ENCODE results near the gene ALAS1. TPM values are rescaled to one million over a fixed set of nuclear protein-coding genes. Genes with fewer than 3 reads are reported as not detected.
A peak's percentile ranks its signal among the peaks of the same experiment; 100 is the strongest.
"Not testable (repeated sequence)": the region's sequence is repeated elsewhere in the genome, so short reads cannot be mapped to it uniquely, and the experiment has no call there.

The ALAS1 gene
- total RNA-seq (30.4 TPM), polyA plus RNA-seq (ENCODE audit: insufficient read depth in 1 of 8, insufficient read length in 8 of 8, low replicate concordance in 1 of 8) (10 to 100 TPM; 26.4 to 35.4 (median 31.1) TPM)
- long read RNA-seq, donor 1, partial matches to known transcripts, result 0 of 4 reads
- long read RNA-seq, donor 1, other reads (novel, unspliced or antisense), result 0 of 4 reads
- long read RNA-seq, donor 2, partial matches to known transcripts, result 0 of 1 reads
- long read RNA-seq, donor 2, other reads (novel, unspliced or antisense), result 0 of 1 reads
- long read RNA-seq, donor 3, transcript ALAS1-204 (11 exons, 2,125 nt), result major isoform, 9 of 23 reads
- long read RNA-seq, donor 3, partial matches to known transcripts, result 10 of 23 reads
- long read RNA-seq, donor 3, other reads (novel, unspliced or antisense), result 0 of 23 reads
- long read RNA-seq, donor 4, transcript ALAS1-204 (11 exons, 2,125 nt), result major isoform, 7 of 10 reads
- long read RNA-seq, donor 4, partial matches to known transcripts, result 0 of 10 reads
- long read RNA-seq, donor 4, other reads (novel, unspliced or antisense), result 0 of 10 reads
- long read RNA-seq, donor 5, transcript ALAS1-204 (11 exons, 2,125 nt), result major isoform, 11 of 55 reads
- long read RNA-seq, donor 5, partial matches to known transcripts, result 41 of 55 reads
- long read RNA-seq, donor 5, other reads (novel, unspliced or antisense), result 0 of 55 reads
- long read RNA-seq, donor 6, transcript ALAS1-204 (11 exons, 2,125 nt), result major isoform, 5 of 17 reads
- long read RNA-seq, donor 6, partial matches to known transcripts, result 8 of 17 reads
- long read RNA-seq, donor 6, other reads (novel, unspliced or antisense), result 0 of 17 reads
- long read RNA-seq, donor 7, transcript ALAS1-204 (11 exons, 2,125 nt), result major isoform, 6 of 12 reads
- long read RNA-seq, donor 7, partial matches to known transcripts, result 6 of 12 reads
- long read RNA-seq, donor 7, other reads (novel, unspliced or antisense), result 0 of 12 reads
- long read RNA-seq, donor 8, partial matches to known transcripts, result 0 of 5 reads
- long read RNA-seq, donor 8, other reads (novel, unspliced or antisense), result 0 of 5 reads
- long read RNA-seq, donor 9, transcript ALAS1-204 (11 exons, 2,125 nt), result major isoform, 6 of 6 reads
- long read RNA-seq, donor 9, partial matches to known transcripts, result 0 of 6 reads
- long read RNA-seq, donor 9, other reads (novel, unspliced or antisense), result 0 of 6 reads
- long read RNA-seq, donor 10, transcript ALAS1-204 (11 exons, 2,125 nt), result major isoform, 8 of 14 reads
- long read RNA-seq, donor 10, partial matches to known transcripts, result 5 of 14 reads
- long read RNA-seq, donor 10, other reads (novel, unspliced or antisense), result 0 of 14 reads
- long read RNA-seq, donor 11, transcript ALAS1-204 (11 exons, 2,125 nt), result major isoform, 6 of 25 reads
- long read RNA-seq, donor 11, partial matches to known transcripts, result 18 of 25 reads
- long read RNA-seq, donor 11, other reads (novel, unspliced or antisense), result 0 of 25 reads

DNA sequence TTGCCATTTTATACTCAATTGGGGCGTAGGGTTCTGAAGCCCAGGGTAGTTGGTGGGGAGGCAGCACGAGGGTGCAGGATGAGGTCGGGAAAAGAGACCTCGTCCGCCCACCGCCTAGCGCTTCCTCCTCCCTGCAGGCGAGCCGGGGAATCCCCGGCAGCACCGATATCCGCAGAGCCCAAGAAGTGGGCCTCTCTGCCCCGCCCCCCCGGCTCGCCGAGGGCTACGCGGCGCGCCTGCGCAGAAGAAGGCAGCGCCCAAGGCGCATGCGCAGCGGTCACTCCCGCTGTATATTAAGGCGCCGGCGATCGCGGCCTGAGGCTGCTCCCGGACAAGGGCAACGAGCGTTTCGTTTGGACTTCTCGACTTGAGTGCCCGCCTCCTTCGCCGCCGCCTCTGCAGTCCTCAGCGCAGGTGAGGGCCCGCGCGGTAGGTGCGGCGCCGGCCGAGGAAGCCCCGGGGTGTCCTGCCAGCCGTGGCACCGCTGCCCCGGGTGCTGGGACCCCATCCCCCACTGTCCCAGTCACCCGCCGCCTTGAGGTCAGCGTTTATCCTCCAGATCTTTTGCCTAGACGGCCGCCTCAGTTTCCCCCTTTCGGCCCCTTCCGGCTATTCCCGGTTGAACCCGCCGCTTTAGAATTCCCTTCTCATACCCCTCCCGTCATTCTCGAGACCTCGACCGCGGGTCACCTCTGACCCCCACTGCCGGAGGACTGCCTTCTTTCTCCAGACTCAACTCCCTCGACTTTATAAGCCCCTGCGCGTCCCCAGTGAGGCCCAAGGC, at the start of gene ALAS1:
TSS of gene ALAS1 (plus strand) at position 319 of the 784 bp plus-strand sequence. CDS start 1,082 bp downstream, outside the sequence.
- Histone ChIP-seq H3K27ac (ENCODE audit: low read length) (peak within 1 kb of the TSS; percentile 77), H3K36me3 (ENCODE audit: control insufficient read depth, insufficient read depth, low read length) (peaks cover 25% of the 10 kb centered on the region), H3K27me3 (ENCODE audit: control insufficient read depth, insufficient read depth, low read length) (no peaks in the 10 kb centered on the region), H3K4me1 (ENCODE audit: control insufficient read depth, insufficient read depth, low read length) (peaks cover 26% of the 10 kb centered on the region), H3K9me3 (replicated peaks; ENCODE audit: control insufficient read depth, low read depth, low read length) (no peaks in the 10 kb centered on the region), H3K4me3 (ENCODE audit: low read length) (peak within 1 kb of the TSS; percentile 91)
- under 1% methylated on average over 68 of the region's 71 CpGs for WGBS (ENCODE audit: insufficient coverage)
- peak; percentile 96 for DNase-seq

DNA sequence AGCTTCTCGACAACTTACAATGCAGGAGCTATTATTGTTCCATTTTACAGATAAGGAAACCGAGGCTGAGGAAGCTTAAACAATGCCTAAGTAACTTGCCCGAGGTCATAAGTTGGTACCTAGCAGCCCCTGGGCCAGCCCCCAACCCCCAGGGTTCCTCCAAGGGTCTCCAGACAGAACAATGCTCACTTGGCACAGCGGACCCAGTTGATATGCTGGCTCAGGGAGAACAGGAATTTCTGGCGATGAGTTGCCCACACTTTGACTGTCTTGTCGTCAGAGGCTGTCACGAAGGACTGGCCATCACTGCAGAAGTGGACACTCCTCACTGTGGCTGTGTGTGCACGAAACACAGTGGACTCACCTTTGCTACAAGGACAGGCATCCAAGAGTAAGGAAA, 48.9 kb upstream of the ALAS1 start:
- WGBS (ENCODE audit: insufficient coverage), result 92% methylated on average over 6 of the region's 8 CpGs

DNA sequence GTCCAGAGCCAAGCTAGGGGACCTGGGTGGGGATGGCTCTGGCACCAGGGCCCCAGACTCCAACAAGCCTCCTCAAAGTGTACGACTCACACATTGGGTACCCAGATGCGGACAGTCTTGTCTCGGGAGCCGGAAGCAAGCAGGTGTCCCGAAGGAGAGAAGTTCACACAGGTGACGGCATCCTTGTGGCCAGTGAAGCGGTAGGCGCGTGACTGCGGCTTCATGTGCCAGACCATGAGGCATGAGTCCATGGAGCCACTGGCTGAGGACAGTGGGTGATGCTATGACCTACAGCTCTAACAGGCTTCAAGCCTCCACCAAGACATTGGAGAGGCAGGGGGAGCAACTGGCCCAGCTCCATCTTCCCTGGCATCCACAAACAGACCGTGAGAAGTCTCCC, 48.2 kb upstream of the ALAS1 start:
- Histone ChIP-seq H3K36me3 (ENCODE audit: control insufficient read depth, insufficient read depth, low read length) (peaks cover 38% of the 10 kb centered on the region), H3K27me3 (ENCODE audit: control insufficient read depth, insufficient read depth, low read length) (no peaks in the 10 kb centered on the region), H3K4me3 (ENCODE audit: low read length) (no peak overlapping the region), H3K27ac (ENCODE audit: low read length) (no peak overlapping the region), H3K4me1 (ENCODE audit: control insufficient read depth, insufficient read depth, low read length) (peaks cover 10% of the 10 kb centered on the region), H3K9me3 (replicated peaks; ENCODE audit: control insufficient read depth, low read depth, low read length) (no peaks in the 10 kb centered on the region)
- 97% methylated on average over 9 of the region's 11 CpGs for WGBS (ENCODE audit: insufficient coverage)
- no peak for DNase-seq

More for the DNA sequence above, 48.9 kb upstream of the ALAS1 start:
- Histone ChIP-seq H3K4me1 (ENCODE audit: control insufficient read depth, insufficient read depth, low read length) (peaks cover 11% of the 10 kb centered on the region), H3K36me3 (ENCODE audit: control insufficient read depth, insufficient read depth, low read length) (peaks cover 38% of the 10 kb centered on the region), H3K27ac (ENCODE audit: low read length) (no peak overlapping the region), H3K9me3 (replicated peaks; ENCODE audit: control insufficient read depth, low read depth, low read length) (no peaks in the 10 kb centered on the region), H3K4me3 (ENCODE audit: low read length) (no peak overlapping the region), H3K27me3 (ENCODE audit: control insufficient read depth, insufficient read depth, low read length) (no peaks in the 10 kb centered on the region)
- no peak for DNase-seq

DNA sequence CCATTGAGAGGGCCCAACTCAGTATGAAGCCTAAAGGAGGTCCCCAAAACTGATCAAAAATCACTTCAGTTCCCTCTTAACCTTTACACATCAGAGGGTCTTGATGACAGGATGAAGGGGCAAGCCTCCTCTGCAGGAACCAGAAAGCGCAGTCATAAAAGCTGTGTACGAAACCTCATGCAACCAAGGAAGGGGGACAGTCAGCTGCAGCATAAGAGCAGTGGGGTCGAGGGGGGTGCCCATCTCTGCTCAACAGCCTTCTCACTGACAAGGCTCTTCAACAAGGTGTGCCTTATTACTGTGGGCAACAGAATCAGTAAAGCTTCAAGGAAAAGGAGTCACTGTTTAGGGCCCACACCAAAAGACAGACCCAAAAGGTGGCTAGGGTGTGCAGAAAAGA, 47.6 kb upstream of the ALAS1 start:
- WGBS (ENCODE audit: insufficient coverage), result 73% methylated on average over 3 of the region's 3 CpGs

DNA sequence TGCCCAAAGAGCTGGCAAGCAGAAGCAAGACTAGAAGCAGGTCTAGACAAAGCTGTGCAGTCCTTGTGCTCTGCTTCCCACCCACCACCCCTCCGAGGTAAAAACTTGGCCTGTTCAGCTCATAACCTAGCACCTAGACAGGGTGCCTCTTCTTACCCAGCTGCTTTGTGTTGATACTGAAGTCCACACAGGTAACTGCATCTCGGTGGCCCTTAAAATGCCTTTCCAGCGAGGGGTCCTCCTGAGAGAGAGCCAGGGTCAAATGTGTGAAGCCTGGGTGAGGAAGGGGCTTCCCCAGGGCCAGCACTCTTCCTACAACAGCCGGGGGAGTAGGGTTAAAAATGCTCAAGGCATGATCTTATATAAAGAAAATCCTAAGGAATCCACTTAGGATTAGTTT, 47.1 kb upstream of the ALAS1 start:
- Histone ChIP-seq H3K27ac (ENCODE audit: low read length) (no peak overlapping the region), H3K27me3 (ENCODE audit: control insufficient read depth, insufficient read depth, low read length) (no peaks in the 10 kb centered on the region), H3K4me1 (ENCODE audit: control insufficient read depth, insufficient read depth, low read length) (peaks cover 14% of the 10 kb centered on the region), H3K9me3 (replicated peaks; ENCODE audit: control insufficient read depth, low read depth, low read length) (no peaks in the 10 kb centered on the region), H3K36me3 (ENCODE audit: control insufficient read depth, insufficient read depth, low read length) (peaks cover 30% of the 10 kb centered on the region), H3K4me3 (ENCODE audit: low read length) (no peak overlapping the region)
- WGBS (ENCODE audit: insufficient coverage), result 80% methylated on average over 2 of the region's 4 CpGs
- no peak for DNase-seq

More for the DNA sequence above, 47.6 kb upstream of the ALAS1 start:
- Histone ChIP-seq H3K27me3 (ENCODE audit: control insufficient read depth, insufficient read depth, low read length) (no peaks in the 10 kb centered on the region), H3K4me1 (ENCODE audit: control insufficient read depth, insufficient read depth, low read length) (peaks cover 14% of the 10 kb centered on the region), H3K9me3 (replicated peaks; ENCODE audit: control insufficient read depth, low read depth, low read length) (no peaks in the 10 kb centered on the region), H3K27ac (ENCODE audit: low read length) (no peak overlapping the region), H3K36me3 (ENCODE audit: control insufficient read depth, insufficient read depth, low read length) (peaks cover 35% of the 10 kb centered on the region), H3K4me3 (ENCODE audit: low read length) (no peak overlapping the region)
- no peak for DNase-seq

DNA sequence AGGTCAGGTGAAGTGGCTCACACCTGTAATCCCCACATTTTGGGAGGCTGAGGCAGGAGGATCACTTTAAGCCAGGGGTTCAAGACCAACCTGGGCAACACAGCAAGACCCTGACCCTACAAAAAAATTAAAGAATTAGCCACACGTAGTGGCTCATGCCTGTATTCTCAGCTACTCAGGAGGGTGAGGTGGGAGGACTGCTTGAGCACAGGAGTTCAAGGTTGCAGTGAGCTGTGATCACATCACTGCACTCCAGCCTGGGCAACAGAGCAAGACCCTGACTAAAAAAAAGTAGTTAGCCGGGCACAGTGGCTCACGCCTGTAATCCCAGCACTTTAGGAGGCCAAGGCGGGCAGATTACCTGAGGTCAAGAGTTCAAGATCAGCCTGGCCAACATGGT, 46.0 kb upstream of the ALAS1 start:
- H3K4me3 ChIP-seq (ENCODE audit: low read length); H3K9me3 ChIP-seq (replicated peaks; ENCODE audit: control insufficient read depth, low read depth, low read length); DNase-seq; H3K27me3 ChIP-seq (ENCODE audit: control insufficient read depth, insufficient read depth, low read length); H3K27ac ChIP-seq (ENCODE audit: low read length): not testable (repeated sequence)
- H3K36me3 ChIP-seq (ENCODE audit: control insufficient read depth, insufficient read depth, low read length), result peaks cover 21% of the 10 kb centered on the region
- 90% methylated on average over 3 of the region's 4 CpGs for WGBS (ENCODE audit: insufficient coverage)
- peaks cover 14% of the 10 kb centered on the region for H3K4me1 ChIP-seq (ENCODE audit: control insufficient read depth, insufficient read depth, low read length)

DNA sequence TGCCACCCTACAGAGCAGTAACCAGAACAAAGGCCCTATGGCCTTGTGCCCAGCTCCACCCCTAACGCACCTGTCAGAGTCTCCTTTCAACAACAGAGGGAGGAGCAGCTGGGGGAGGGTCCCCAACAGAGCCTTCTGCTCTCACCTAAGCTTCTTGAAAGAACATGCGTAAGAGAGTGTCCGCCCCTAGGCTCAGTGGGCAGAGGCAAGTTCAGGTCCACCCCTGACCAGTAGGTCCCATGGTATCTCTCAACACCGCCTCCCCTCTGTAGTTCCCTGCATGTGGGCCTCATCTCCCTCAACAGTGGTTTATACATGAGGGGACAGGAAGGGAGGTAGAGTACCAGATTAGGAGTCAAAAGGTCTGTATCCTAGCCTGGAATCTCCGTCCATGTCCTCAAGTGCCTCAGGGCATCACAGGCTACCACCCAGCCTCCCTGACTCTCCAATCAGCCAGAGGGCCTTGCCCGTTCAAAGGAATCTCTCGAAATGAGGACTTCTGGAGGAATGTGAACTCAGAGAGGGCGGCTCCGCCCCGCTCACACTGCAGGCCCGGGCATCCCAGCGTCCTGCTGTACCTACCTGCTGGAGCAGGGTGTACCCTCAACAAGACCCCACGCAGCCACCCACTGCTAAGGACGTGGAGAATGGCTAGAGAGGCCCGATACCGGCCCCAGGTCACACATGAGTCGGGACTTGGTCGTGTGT, 44.4 kb upstream of the ALAS1 start:
- Histone ChIP-seq H3K27me3 (ENCODE audit: control insufficient read depth, insufficient read depth, low read length) (no peaks in the 10 kb centered on the region), H3K4me1 (ENCODE audit: control insufficient read depth, insufficient read depth, low read length) (peaks cover 14% of the 10 kb centered on the region), H3K9me3 (replicated peaks; ENCODE audit: control insufficient read depth, low read depth, low read length) (no peaks in the 10 kb centered on the region), H3K4me3 (ENCODE audit: low read length) (peak overlapping the region; percentile 81), H3K36me3 (ENCODE audit: control insufficient read depth, insufficient read depth, low read length) (peaks cover 14% of the 10 kb centered on the region), H3K27ac (ENCODE audit: low read length) (peak overlapping the region; percentile 98)
- WGBS (ENCODE audit: insufficient coverage), result 3% methylated on average over 12 of the region's 18 CpGs
- peak; percentile 25 for DNase-seq

DNA sequence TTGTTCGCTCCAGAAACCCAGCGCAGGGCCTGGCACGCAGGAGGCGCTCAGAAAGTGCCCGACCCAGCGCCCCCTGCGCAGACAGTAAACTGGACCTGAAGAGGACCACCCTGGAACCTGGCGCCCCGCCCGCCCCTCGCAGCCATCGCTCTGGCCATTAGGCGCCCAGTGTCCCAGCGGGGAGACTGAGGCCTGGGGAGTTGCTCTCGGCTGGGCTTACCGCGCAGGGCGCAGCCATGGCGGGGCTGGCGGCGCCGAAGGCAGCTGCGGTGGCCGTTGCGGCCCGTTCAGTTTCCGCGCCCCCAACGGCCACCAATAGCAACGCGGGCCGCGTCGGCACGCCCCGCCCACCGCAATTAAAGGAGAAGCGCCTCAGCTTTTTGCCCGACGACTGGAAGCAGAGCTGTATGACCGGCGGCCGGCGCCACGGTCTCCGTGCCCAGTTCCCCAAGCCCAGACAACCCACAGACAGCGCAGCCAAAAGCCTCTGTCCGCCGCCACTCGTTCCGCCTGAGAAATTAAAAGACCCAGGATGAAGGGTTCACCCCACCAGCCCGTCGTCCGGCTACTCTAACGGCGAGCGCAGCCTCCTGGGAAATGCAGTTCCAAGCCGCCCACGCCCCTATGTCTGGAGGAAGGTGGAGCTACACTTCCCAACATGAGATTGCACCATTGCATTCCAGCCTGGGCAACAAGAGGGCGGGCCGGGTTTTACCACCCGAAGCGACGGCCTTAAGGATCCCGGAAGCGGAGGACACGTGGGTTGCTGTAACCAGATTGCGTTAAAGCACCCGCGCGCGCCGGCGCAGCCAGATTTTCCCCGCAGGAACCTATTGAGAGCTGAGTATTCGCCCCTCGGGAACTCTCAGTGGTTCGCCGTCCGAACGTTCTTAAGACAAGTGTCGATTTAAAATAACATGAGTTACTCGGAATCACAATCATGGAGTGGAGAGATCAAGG, 43.5 kb upstream of the ALAS1 start, which contains the start of gene POC1A:
TSS of gene POC1A (minus strand) at position 289 of the 960 bp plus-strand sequence. CDS start at position 238, 51 bp downstream.
- Histone ChIP-seq H3K36me3 (ENCODE audit: control insufficient read depth, insufficient read depth, low read length) (peaks cover 8% of the 10 kb centered on the region), H3K4me3 (ENCODE audit: low read length) (peak within 1 kb of the TSS; percentile 81), H3K9me3 (replicated peaks; ENCODE audit: control insufficient read depth, low read depth, low read length) (no peaks in the 10 kb centered on the region), H3K27ac (ENCODE audit: low read length) (peak within 1 kb of the TSS; percentile 98), H3K27me3 (ENCODE audit: control insufficient read depth, insufficient read depth, low read length) (no peaks in the 10 kb centered on the region), H3K4me1 (ENCODE audit: control insufficient read depth, insufficient read depth, low read length) (peaks cover 14% of the 10 kb centered on the region)
- WGBS (ENCODE audit: insufficient coverage), result under 1% methylated on average over 80 of the region's 83 CpGs
- peak; percentile 98 for DNase-seq
